Activated T-cell treated with anti-CD3 and anti-CD28 coated beads, Interleukin-2, amount 50 U/mL, for 48 hours (primary cell): ENCODE data around the gene AQR.
A peak's percentile ranks its signal among the peaks of the same experiment; 100 is the strongest.

ENCODE experiments used
- DNase-seq, 2 experiments: peaks; one replicate each; pipeline ENCODE4 v3.0.0-alpha.2; 2020

The AQR gene

GRCh38 chr15:34969340-34970097, at the start of gene AQR:
AQR (minus strand) TSS chr15:34969742; CDS start chr15:34969613, 129 bp downstream.
- peak; percentile 92 to 94 for DNase-seq

GRCh38 chr15:35014241-35014640, 44.7 kb upstream of the AQR start:
- no peak for DNase-seq

GRCh38 chr15:35013370-35013769, 43.8 kb upstream of the AQR start:
- DNase-seq, result no peak

GRCh38 chr15:35007397-35007796, 37.9 kb upstream of the AQR start:
- DNase-seq, result no peak

GRCh38 chr15:35005933-35006332, 36.4 kb upstream of the AQR start:
- no peak for DNase-seq

- no peak for DNase-seq
Observed at GRCh38 chr15:35003928-35004327, 34.4 kb upstream of the AQR start.

- no peak for DNase-seq
Observed at GRCh38 chr15:35000511-35000910, 31.0 kb upstream of the AQR start.

GRCh38 chr15:34999906-35000305, 30.4 kb upstream of the AQR start:
- DNase-seq, result no peak

- no peak for DNase-seq
Observed at GRCh38 chr15:34994925-34995324, 25.4 kb upstream of the AQR start.

GRCh38 chr15:34993877-34994276, 24.3 kb upstream of the AQR start:
- DNase-seq, result peak; percentile 31 to 39

GRCh38 chr15:34993412-34993811, 23.9 kb upstream of the AQR start:
- DNase-seq, result peak; percentile 28 to 34

- DNase-seq, result peak; percentile 91 to 92
Observed at GRCh38 chr15:34988027-34988902, 18.7 kb upstream of the AQR start, which contains the start of gene ZNF770. ZNF770 (minus strand) TSS chr15:34988287; CDS start chr15:34983434, 4,853 bp downstream.

- DNase-seq, result no peak
Observed at GRCh38 chr15:34987609-34988026, 18.1 kb upstream of the AQR start.

GRCh38 chr15:34986771-34987480, 17.4 kb upstream of the AQR start:
- DNase-seq, result no peak

GRCh38 chr15:34986326-34986725, 16.8 kb upstream of the AQR start:
- DNase-seq, result no peak

- DNase-seq, result no peak
Observed at GRCh38 chr15:34984889-34985630, 15.5 kb upstream of the AQR start.

- no peak for DNase-seq
Observed at GRCh38 chr15:34976743-34977142, 7.2 kb upstream of the AQR start.

- no peak for DNase-seq
Observed at GRCh38 chr15:34976073-34976472, 6.5 kb upstream of the AQR start.

- no peak for DNase-seq
Observed at GRCh38 chr15:34973512-34973911, 4.0 kb upstream of the AQR start.

GRCh38 chr15:34970098-34970643, 629 bp upstream of the AQR start:
- DNase-seq, result peak in 1 of 2 experiments; percentile 23

GRCh38 chr15:34964277-34964676, 5.3 kb downstream of the AQR start:
- no peak for DNase-seq

- no peak for DNase-seq
Observed at GRCh38 chr15:34953851-34954250, 15.7 kb downstream of the AQR start.
